OCI-LY1 (cell line): ENCODE data around the gene B3GALT5.

Experiments
- H2AFZ ChIP-seq: fragments of 200-600 bp; sonication (generic), shearing (Covaris generic); 2 replicates; pipeline ENCODE4 v1.6.0; 2014; ENCODE audit warnings: antibody characterized with exemption, mild to moderate bottlenecking, low read length
- H3F3A ChIP-seq: fragments of 200-600 bp; sonication (generic), shearing (Covaris generic); 2 replicates; pipeline ENCODE4 v1.6.0; 2014; ENCODE audit warnings: mild to moderate bottlenecking, antibody characterized with exemption, low read length, moderate library complexity; ENCODE audit not compliant: insufficient read depth
- H3K27ac ChIP-seq: fragments of 200-600 bp; sonication (generic); 2 replicates; pipeline ENCODE4 v1.5.1; 2014; ENCODE audit warnings: low read length, mixed run types, mild to moderate bottlenecking, low read depth; ENCODE audit not compliant: poor library complexity, severe bottlenecking
- H3K27me3 ChIP-seq: fragments of 200-600 bp; sonication (generic); 2 replicates; pipeline ENCODE4 v1.6.0; 2014; ENCODE audit warnings: antibody characterized with exemption, mild to moderate bottlenecking, low read length, moderate library complexity; ENCODE audit not compliant: insufficient read depth
- H3K36me3 ChIP-seq: fragments of 200-600 bp; sonication (generic); 2 replicates; pipeline ENCODE4 v1.6.1; 2014; ENCODE audit warnings: mild to moderate bottlenecking, antibody characterized with exemption, low read length, moderate library complexity, mixed read lengths; ENCODE audit not compliant: insufficient read depth
- H3K4me1 ChIP-seq: fragments of 200-600 bp; sonication (generic); 2 replicates; pipeline ENCODE4 v1.5.1; 2014; ENCODE audit warnings: mild to moderate bottlenecking, low read length, moderate library complexity; ENCODE audit not compliant: insufficient read depth, severe bottlenecking
- H3K4me2 ChIP-seq: fragments of 200-600 bp; sonication (generic), shearing (Covaris generic); 2 replicates; pipeline ENCODE4 v1.6.1; 2014; ENCODE audit warnings: low read length
- H3K4me3 ChIP-seq: fragments of 200-600 bp; sonication (generic); 2 replicates; pipeline ENCODE4 v1.5.1; 2014; ENCODE audit warnings: low read length, low read depth, mild to moderate bottlenecking, mixed read lengths; ENCODE audit not compliant: poor library complexity, severe bottlenecking
- H3K79me2 ChIP-seq: fragments of 200-600 bp; shearing (Covaris generic); 2 replicates; pipeline ENCODE4 v1.6.1; 2016; ENCODE audit warnings: mixed run types, low read length, mixed read lengths; ENCODE audit not compliant: insufficient read depth
- H3K9ac ChIP-seq: fragments of 200-600 bp; sonication (generic), shearing (Covaris generic); 2 replicates; pipeline ENCODE4 v1.6.1; 2014; ENCODE audit warnings: mild to moderate bottlenecking, low read length, mixed read lengths
- H3K9me2 ChIP-seq: fragments of 200-600 bp; sonication (generic), shearing (Covaris generic); 2 replicates; pipeline ENCODE4 v1.6.1; 2014; ENCODE audit warnings: low read depth, mild to moderate bottlenecking, low read length, mixed read lengths
- H3K9me3 ChIP-seq: fragments of 200-600 bp; shearing (Covaris generic); 2 replicates; pipeline ENCODE4 v1.6.1; 2014; ENCODE audit warnings: low read length, mixed read lengths
- H4K20me1 ChIP-seq: fragments of 200-600 bp; sonication (generic), shearing (Covaris generic); 2 replicates; pipeline ENCODE4 v1.6.0; 2016; ENCODE audit warnings: mild to moderate bottlenecking, low read length; ENCODE audit not compliant: insufficient read depth
- EZH2 ChIP-seq: fragments of 200-600 bp; sonication (generic), shearing (Covaris generic); IDR thresholded peaks from 2 replicates; pipeline ENCODE4 v1.8.0; 2017; ENCODE audit warnings: borderline replicate concordance, mixed run types, mild to moderate bottlenecking, antibody characterized with exemption, low read length, moderate library complexity, mixed read lengths
- TF ChIP-seq, protein P1 (sequence below): fragments of 200-600 bp; sonication (generic), shearing (Covaris generic); IDR thresholded peaks from 2 replicates; pipeline ENCODE4 v1.5.1; 2017; ENCODE audit warnings: mild to moderate bottlenecking, antibody characterized with exemption, low read length, moderate library complexity, mixed read lengths

B3GALT5 gene

DNA sequence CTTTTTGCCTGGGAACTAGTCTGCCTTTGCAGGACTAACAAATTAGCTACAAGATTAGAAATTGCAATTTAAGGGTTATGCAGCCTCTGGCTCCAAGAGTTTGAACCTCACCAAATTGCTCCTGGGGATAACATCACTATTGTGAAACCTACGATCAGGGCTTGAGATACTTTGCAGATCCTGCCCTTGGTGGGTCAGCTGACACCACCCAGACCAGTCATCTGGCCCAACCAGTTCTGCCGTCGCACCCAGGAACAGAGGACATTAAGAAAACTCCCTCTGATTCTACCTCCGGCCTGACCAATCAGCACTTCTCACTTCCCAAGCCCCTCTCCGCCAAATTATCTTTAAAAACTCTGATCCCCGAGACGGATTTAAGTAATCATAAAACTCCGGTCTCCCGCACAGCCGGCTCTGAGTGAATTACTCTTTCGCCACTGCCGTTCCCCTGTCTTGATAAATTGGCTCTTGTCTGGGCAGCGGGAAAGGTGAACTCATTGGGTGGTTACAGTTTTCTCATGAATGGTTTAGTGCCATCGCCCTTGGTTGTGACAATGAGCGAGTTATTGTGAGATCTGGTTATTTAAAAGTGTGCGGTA lies 32.9 kb upstream of the B3GALT5 start:
- Histone ChIP-seq H3K4me1 (no peaks in the 10 kb centered on the region), H3F3A (no peaks in the 10 kb centered on the region), H4K20me1 (no peaks in the 10 kb centered on the region), H3K9ac (no peak overlapping the region), H3K4me3 (no peak overlapping the region), H2AFZ (no peak overlapping the region), H3K27ac (no peak overlapping the region), H3K9me2 (no peaks in the 10 kb centered on the region), H3K4me2 (no peak overlapping the region), H3K36me3 (no peaks in the 10 kb centered on the region), H3K9me3 (no peaks in the 10 kb centered on the region), H3K27me3 (no peaks in the 10 kb centered on the region), H3K79me2 (no peaks in the 10 kb centered on the region)
- TF ChIP-seq, protein P1, sequence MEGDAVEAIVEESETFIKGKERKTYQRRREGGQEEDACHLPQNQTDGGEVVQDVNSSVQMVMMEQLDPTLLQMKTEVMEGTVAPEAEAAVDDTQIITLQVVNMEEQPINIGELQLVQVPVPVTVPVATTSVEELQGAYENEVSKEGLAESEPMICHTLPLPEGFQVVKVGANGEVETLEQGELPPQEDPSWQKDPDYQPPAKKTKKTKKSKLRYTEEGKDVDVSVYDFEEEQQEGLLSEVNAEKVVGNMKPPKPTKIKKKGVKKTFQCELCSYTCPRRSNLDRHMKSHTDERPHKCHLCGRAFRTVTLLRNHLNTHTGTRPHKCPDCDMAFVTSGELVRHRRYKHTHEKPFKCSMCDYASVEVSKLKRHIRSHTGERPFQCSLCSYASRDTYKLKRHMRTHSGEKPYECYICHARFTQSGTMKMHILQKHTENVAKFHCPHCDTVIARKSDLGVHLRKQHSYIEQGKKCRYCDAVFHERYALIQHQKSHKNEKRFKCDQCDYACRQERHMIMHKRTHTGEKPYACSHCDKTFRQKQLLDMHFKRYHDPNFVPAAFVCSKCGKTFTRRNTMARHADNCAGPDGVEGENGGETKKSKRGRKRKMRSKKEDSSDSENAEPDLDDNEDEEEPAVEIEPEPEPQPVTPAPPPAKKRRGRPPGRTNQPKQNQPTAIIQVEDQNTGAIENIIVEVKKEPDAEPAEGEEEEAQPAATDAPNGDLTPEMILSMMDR: no peak
- no peak for TF ChIP-seq EZH2

DNA sequence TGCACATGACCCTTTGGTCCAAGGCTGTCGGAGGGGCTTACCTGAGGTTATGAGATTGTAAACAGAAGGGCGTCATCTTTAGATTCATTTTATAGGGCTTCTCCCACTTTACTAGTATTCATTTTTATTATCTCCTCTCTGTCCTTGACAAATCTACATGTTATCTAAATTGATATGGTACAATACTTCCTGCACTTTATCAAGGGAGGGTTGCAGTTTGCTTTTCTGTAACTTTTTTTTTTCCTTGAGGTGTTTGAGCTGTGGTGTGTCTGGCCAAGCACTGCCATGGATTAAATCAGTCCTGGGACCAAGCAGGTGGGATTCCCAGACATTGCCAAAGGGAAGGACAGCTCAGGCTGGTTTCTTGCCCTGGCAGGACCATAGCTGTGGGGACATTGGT lies 32.0 kb upstream of the B3GALT5 start:
- no peaks in the 10 kb centered on the region for H3K9me3 ChIP-seq
- no peak overlapping the region for H2AFZ ChIP-seq
- H3K79me2 ChIP-seq: no peaks in the 10 kb centered on the region
- H3K27ac ChIP-seq: no peak overlapping the region
- no peak for TF ChIP-seq EZH2
- TF ChIP-seq, protein P1: no peak
- no peak overlapping the region for H3K4me2 ChIP-seq
- no peaks in the 10 kb centered on the region for H3F3A ChIP-seq
- no peak overlapping the region for H3K4me3 ChIP-seq
- H3K36me3 ChIP-seq: no peaks in the 10 kb centered on the region
- no peaks in the 10 kb centered on the region for H4K20me1 ChIP-seq
- no peak overlapping the region for H3K9ac ChIP-seq
- no peaks in the 10 kb centered on the region for H3K4me1 ChIP-seq
- no peaks in the 10 kb centered on the region for H3K27me3 ChIP-seq
- H3K9me2 ChIP-seq: no peaks in the 10 kb centered on the region

DNA sequence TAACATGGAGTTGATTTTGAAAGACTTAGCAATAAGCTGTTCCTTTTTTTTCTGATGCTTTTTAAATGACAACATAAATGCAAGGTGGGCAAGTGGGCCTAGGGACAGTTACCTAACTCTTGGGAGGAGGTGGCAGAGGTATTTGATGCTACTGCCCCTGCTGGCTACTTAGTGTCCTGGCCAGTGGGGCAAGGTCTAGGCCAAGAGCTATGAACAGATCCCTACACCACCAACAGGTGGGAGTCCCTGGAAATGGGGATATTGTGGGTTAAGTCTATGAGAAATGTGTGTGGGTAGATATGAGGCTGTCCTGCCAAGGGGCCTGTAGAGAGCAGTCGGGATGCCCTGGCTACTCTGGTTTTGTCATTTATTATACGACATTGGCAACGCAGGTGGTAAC lies 31.3 kb upstream of the B3GALT5 start:
- H3K79me2 ChIP-seq: no peaks in the 10 kb centered on the region
- no peaks in the 10 kb centered on the region for H3K4me1 ChIP-seq
- H4K20me1 ChIP-seq: no peaks in the 10 kb centered on the region
- no peak overlapping the region for H3K27ac ChIP-seq
- H3F3A ChIP-seq: no peaks in the 10 kb centered on the region
- no peaks in the 10 kb centered on the region for H3K36me3 ChIP-seq
- H3K4me3 ChIP-seq: no peak overlapping the region
- H2AFZ ChIP-seq: no peak overlapping the region
- TF ChIP-seq, protein P1: no peak
- no peak for TF ChIP-seq EZH2
- H3K9me2 ChIP-seq: no peaks in the 10 kb centered on the region
- H3K4me2 ChIP-seq: no peak overlapping the region
- no peaks in the 10 kb centered on the region for H3K27me3 ChIP-seq
- H3K9me3 ChIP-seq: no peaks in the 10 kb centered on the region
- H3K9ac ChIP-seq: no peak overlapping the region
